Brain microvascular endothelial cell (primary cell): ENCODE data around the gene UTP11.

Experiments
- DNase-seq: peaks from one replicate; pipeline ENCODE4 v3.0.0-alpha.2; 2020
- H3K27ac ChIP-seq: fragments of 250-450 bp; sonication (Bioruptor Pico); 2 replicates; pipeline ENCODE4 v1.5.1; 2020; ENCODE audit warnings: mild to moderate bottlenecking, moderate library complexity
- H3K27me3 ChIP-seq: fragments of 250-450 bp; sonication (Bioruptor Pico); replicated peaks from 2 replicates; pipeline ENCODE4 v1.5.1; 2020; ENCODE audit warnings: mild to moderate bottlenecking
- H3K36me3 ChIP-seq: fragments of 250-450 bp; sonication (Bioruptor Pico); replicated peaks from 2 replicates; pipeline ENCODE4 v1.5.1; 2020; ENCODE audit warnings: mild to moderate bottlenecking
- H3K4me3 ChIP-seq: 2 replicates; pipeline ENCODE4 v1.5.1; 2011; ENCODE audit warnings: low read depth, mild to moderate bottlenecking, control low read depth, low read length, moderate library complexity
- CTCF ChIP-seq: IDR thresholded peaks from 2 replicates; pipeline ENCODE4 v1.5.1; 2011; ENCODE audit warnings: low read depth, mild to moderate bottlenecking, moderate library complexity, low read length, control low read depth, inconsistent platforms; ENCODE audit errors: missing control alignments
- in situ Hi-C: cut with HindIII; loops from 2 replicates; pipeline ENCODE4 v1.10.0; 2017; ENCODE audit warnings: low sequenced_read_pairs, low pct_ligation_motif_present

UTP11 gene

DNA sequence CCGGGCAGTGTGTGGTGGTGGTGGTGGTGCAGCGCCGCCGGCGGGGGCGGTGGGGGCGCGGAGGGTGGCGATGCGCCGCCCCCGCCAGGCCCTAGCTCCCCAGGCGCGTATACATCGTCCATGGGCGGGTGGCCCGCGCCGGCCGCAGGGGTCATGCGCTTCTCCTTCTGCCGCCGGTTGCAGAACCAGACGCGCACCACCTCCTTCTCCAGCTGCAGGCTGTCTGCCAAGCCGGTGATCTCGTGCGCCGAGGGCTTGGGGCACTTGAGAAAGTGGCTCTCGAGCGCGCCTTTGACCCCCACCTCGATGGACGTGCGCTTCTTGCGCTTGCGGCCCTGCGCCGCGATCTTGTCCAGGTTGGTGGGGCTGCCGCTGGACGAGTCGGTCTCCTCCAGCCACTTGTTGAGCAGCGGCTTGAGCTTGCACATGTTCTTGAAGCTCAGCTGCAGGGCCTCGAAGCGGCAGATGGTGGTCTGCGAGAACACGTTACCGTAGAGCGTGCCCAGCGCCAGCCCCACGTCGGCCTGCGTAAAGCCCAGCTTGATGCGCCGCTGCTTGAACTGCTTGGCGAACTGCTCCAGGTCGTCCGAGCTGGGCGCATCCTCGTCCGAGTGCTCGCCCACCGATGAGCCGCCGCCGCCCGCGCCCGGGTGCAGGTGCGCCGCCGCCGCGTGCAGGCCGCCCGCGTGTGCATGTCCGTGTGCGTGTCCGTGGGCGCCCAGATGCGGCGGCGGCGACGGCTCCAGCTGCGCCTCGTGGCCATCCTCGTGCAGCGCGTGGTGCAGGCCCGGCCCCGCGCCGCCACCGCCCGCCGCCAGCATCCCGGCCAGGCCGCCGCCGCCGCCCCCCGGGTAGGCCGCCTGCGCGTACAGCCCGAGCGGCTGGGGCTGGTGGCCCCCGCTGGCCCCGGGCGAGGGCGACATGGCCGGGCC, 33.1 kb downstream of the UTP11 start:
- in situ Hi-C loops: loop anchor here (25.0 kb wide), 1 partner anchor 767 kb away; no protein-coding TSS in a partner anchor
- Histone ChIP-seq H3K36me3 (no peaks in the 10 kb centered on the region), H3K27ac (no peak overlapping the region), H3K27me3 (peaks cover 55% of the 10 kb centered on the region), H3K4me3 (no peak overlapping the region)
- TF ChIP-seq CTCF: no peak
- no peak for DNase-seq

DNA sequence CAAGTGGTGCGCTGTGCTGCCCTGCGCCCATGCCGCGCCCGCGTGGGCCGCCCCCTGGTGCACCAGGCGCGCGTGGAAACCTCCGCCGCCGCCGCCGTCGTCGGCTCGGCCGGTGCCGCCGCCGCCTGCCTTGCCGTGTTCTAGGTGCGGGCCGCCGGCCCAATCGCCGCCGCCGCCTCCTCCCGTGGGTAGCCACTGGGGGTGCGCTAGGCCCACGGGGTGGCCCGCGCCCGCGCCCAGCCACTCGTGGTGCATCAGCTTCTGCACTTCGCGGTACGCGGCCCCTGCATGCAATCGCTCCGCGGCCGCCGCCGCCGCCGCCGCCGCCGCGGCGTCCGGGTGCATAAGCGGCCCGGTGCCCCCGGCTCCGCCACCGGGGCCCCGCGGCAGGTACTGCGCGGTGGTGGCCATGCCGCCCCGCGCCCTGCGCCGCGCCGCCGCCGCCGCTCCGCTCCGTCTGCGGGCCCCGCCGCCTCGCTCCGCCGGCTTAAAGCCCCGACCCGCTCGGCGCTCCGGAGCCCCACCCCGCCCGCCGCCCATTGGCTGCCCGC, 33.9 kb downstream of the UTP11 start, which contains the start of gene POU3F1:
POU3F1 (minus strand) TSS at position 461 of the 551 bp plus-strand sequence; CDS start at position 411, 50 bp downstream.
- no peak for TF ChIP-seq CTCF

GRCh38 chr1:38046884-38047602, 34.5 kb downstream of the UTP11 start:
- no peak overlapping the region for H3K27ac ChIP-seq
- H3K36me3 ChIP-seq: no peaks in the 10 kb centered on the region
- H3K4me3 ChIP-seq: peak overlapping the region; percentile 55
- no peak for TF ChIP-seq CTCF
- in situ Hi-C loops: loop anchor here (25.0 kb wide), 1 partner anchor 765 kb away; no protein-coding TSS in a partner anchor
- DNase-seq: peak; percentile 63
- H3K27me3 ChIP-seq: peaks cover 47% of the 10 kb centered on the region

More for the DNA sequence above, 33.9 kb downstream of the UTP11 start, which contains the start of gene POU3F1:
- in situ Hi-C loops: loop anchor here (25.0 kb wide), 1 partner anchor 766 kb away; no protein-coding TSS in a partner anchor
- no peaks in the 10 kb centered on the region for H3K36me3 ChIP-seq
- peak within 1 kb of the TSS; percentile 55 for H3K4me3 ChIP-seq
- DNase-seq: no peak
- H3K27ac ChIP-seq: no peak within 1 kb of the TSS
- H3K27me3 ChIP-seq: peaks cover 47% of the 10 kb centered on the region

- in situ Hi-C loops: loop anchor here (25.0 kb wide), 1 partner anchor 765 kb away; no protein-coding TSS in a partner anchor
- Histone ChIP-seq H3K4me3 (peak overlapping the region; percentile 44), H3K27me3 (peaks cover 41% of the 10 kb centered on the region), H3K27ac (no peak overlapping the region), H3K36me3 (no peaks in the 10 kb centered on the region)
- no peak for DNase-seq
- no peak for TF ChIP-seq CTCF
These were observed 35.1 kb downstream of the UTP11 start for GRCh38 chr1:38047603-38048141.

- in situ Hi-C loops: no loop called here
- no peak for TF ChIP-seq CTCF
- Histone ChIP-seq H3K4me3 (no peak overlapping the region), H3K36me3 (no peaks in the 10 kb centered on the region), H3K27ac (no peak overlapping the region), H3K27me3 (peaks cover 17% of the 10 kb centered on the region)
- DNase-seq: no peak
These were observed 38.0 kb downstream of the UTP11 start for GRCh38 chr1:38050397-38051078.
